GM21447 (cell line): ENCODE data around the gene TRIO.

Experiments
- ATAC-seq: cut with Tn5 transposase; IDR thresholded peaks from one replicate; pipeline ENCODE4 v1.9.1; 2021; ENCODE audit not compliant: unreplicated experiment

The TRIO gene

DNA sequence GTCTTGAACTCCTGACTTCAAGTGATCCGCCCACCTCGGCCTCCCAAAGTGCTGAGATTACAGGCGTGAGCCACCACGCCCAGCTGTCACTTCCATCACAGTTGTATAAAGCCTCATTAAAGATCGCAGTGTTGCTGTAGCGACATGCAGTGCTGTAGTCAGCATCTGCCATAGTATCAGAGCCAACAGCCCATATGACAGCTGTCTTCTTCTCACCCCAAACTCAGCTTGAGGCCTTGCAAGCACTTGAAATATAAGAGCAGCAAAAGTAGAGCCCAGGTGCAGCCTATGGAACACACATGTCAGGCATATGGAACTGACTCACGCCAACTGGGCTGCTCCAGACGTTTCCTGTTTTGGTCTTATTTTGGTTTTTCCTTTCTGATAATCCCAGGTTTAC lies 167.8 kb downstream of the TRIO start:
- ATAC-seq, result no peak

DNA sequence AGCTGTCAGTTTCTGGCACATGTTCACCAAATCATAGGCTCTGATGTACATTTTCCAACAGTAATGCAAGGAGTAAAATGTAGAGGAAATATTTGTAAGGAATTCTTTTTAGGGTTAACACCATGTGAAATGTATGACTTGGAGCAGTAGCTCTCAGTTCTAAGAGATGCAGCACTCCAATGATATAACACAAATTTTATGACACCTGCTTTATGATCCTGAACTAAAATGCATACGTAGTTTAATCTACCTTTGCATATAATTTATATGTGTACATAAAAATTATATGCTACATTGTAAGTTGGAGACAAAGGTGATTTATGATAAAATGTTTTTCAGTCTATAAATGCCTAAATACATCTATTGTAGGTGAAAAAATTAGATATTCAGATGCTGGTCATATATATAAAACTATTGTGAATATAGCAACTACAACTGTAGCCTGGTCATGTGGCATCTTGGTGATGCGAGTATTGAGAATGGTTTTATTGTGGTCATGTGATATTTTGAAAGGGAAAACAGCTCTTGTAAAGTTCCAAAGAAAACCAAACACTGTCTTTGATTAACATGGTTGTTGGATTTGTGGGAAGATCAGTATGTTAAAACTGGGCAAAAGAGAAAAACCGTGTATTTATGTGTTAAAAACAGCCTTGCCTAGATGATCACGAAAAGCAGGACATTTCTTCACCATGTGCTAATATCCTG lies 171.0 kb downstream of the TRIO start:
- no peak for ATAC-seq

DNA sequence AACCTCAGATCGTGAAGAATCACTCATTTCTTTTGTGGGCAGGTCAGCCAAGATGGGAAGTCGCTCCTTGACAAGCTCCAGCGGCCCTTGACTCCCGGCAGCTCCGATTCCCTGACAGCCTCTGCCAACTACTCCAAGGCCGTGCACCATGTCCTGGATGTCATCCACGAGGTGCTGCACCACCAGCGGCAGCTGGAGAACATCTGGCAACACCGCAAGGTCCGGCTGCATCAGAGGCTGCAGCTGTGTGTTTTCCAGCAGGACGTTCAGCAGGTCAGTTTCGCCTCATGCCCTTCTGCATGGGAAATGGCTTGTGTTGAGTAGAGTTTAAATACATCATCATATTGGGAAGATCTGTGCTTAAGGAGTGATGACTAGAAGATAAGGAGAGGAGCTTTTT lies 173.3 kb downstream of the TRIO start:
- ATAC-seq, result no peak

DNA sequence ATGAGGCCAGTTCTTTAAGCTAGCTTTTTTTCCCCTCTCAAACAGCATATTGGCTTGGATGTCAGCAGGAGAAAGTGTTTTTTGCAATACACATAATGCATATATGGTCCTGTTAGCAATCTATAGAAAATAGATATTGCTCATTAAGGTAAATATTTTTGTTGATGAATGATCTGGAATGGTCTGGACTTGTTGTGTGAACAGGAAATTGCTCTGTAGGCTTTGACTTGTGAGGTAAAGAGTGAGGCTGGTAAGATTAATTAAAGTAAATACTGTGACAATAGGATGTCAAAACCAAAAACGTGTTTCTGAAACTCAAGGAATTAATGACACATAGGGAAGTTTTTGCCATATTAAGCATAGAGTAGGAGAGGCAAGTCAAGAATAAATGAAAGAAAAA lies 176.0 kb downstream of the TRIO start:
- no peak for ATAC-seq

DNA sequence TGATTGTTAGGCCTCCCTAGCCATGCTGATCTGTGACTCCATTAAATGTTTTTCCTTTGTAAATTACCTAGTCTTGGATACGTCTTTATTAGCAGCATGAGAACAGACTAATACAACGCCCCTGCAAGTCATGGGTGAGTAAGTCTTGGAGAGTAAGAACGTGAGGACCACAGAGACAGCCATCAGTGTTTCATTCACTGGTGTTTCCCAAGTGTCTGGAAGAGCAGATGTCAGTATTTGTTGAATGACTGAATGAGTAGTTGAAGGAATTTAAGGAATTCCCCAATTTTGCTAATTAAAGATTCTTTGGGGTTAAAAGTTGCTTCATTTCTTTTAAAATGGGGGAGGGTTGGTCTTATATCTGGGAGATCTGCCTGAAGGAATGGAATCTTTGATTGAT lies 178.8 kb downstream of the TRIO start:
- ATAC-seq, result no peak

DNA sequence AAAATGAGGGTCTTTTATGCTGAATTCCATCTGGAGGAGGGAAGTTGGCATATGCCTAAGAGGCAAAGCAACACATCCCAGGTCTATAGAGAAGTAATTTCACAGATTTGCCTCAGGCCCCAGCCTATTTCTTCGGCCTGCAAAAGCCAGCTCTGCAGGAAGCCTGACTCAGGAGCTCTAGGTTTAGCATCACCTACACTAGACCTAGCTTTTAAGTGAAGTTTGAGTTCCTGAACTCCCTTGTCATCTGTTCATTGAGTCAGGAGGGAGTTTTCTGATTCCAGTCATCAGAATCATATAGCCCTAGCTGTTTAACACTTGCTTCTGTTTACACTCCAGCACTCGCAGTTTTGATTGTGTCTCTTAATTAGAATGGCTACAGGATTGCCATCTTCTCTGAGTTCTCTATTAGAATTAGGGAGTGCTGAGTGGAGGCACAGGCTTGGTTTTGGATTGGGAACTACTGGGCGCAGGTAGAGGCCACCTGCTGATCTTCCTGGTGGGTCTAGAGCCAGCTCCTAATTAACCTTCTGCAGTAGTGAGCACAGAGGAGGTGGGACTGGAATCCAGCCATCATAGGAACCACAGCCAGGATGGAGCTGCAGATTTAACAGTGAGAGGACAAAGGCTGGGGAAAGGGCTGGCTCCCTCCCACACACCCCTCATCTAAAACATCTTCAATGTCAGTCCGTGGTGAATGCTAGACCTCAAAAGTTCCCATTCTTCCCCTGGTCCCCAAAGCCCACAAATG lies 179.5 kb downstream of the TRIO start:
- ATAC-seq, result no peak

DNA sequence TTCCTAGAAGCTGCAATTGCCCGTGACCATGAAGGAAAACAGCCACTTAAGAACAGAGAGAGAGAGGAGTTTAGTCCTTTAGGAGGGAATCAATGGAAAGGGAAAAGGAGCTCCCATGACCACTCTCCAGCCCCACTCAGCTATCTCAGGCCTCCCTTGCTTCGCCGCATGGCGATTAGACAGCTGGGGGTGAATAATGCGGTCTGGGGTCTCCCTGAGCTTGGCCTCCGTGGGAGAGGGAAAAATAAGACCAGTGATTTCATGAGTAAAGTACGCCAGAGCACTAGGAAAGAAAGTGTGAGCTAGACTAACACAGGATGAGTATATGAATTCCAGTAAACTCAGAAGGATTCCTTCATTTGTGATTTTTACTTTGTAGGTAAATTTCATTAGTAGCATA lies 180.3 kb downstream of the TRIO start:
- ATAC-seq, result no peak

DNA sequence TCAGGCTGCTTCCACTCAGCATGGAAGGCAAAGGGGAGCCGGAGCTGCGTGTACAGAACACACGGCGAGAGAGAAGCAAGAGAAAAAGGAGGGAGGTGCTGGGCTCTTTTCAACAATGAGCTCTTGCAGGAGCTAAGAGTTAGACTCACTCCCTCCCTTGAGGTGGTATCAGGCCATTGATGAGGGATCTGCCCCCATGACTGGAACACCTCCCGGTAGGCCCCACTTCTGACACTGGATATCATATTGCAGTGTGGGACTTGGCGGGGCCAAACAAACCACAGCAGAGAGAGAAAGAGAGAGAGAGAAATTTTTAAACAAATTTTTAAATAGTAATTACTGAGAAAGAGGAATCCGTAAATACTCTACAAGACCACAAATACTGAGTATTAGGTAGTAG lies 182.2 kb downstream of the TRIO start:
- ATAC-seq, result no peak

DNA sequence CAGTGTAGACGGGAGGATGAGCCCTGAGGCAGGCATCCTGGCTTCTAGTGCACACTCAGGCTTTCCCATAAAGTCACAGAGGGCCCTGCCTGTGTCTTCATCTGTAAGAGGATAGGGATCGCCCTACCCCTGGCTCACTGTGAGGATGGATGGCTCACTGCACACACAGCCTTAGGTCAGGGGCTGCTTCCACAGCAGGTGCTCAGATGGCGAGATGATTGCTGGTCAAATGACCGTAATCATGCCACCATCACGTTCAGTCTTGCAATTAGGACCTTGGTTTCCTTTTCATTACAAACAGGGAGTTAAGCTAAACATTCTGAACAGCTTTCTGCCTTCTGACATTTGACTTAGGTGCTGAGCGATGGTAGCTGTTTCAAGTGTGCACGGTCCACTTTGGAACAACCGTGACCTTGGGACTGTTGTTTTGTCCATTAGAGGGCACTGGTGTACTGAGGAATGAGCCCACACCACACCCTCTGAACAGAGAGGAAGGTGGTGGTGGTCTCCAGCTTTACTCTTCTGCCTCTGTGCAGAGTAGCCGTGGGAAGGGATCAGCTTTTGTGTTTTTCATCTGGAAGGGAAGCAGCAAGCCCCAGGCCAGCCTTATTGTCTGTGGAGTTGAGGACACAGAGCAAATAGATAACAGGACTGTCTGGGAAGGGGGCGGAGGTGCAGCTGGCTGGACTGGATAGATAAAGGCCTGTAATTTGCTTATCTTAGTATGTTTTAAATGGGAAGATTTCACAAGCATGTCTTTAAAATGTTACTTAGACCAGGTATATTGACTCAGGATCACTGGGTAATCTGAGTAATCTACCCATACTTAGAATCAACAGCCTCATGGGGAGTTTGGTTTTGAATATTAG lies 183.1 kb downstream of the TRIO start:
- ATAC-seq, result no peak

DNA sequence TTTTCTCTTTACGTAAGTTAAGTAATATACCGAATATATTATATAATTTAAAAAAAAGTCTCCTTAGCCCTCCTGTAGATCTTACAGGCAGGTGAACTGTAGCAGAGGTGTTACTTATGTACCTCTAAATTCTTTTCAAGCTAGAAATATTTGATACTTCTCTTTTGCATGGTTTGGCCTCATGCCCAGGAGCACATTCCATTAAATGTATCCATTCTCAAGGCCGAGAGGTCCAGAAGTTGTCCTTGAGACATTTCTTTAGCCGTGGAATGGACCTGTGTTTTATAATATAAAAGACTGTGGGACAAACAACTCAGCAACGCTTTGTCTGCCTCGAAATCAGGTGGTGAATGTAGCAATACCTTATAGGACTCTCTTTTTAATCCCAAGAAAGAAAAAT lies 184.5 kb downstream of the TRIO start:
- no peak for ATAC-seq

DNA sequence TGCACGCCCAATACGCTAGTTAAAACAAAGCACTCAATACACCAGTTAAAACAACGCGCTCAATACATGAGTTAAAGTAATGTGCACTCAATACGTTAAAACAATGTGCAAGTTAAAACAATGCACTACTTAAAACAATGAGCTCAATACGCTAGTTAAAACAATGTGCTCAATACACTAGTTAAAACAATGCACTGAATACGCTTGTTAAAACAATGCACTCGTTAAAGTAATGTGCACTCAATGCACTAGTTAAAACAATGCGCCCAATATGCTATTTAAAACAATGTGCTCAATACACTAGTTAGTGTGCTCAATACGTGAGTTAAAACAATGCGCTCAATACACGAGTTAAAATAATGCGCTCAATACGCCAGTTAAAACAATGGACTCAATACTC lies 185.0 kb downstream of the TRIO start:
- ATAC-seq, result no peak

DNA sequence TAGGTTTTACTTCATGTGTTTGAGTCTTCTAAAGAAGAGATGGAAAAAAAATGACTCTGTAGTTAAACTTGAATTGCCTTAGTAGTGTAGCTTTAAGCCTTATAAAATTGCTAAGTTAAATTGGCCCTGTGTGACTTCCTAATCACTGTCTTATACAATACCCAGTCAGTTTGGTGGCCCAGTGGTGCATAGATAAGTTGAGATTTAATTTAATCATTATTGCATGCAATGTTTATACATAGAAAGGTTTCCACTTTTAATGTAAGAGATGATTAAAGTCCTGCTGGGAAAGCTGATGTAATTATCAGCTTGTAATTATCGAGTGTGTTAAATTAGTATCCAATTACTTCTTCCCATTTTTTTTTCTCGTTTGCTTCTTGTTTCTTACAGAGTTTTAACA lies 187.1 kb downstream of the TRIO start:
- no peak for ATAC-seq

DNA sequence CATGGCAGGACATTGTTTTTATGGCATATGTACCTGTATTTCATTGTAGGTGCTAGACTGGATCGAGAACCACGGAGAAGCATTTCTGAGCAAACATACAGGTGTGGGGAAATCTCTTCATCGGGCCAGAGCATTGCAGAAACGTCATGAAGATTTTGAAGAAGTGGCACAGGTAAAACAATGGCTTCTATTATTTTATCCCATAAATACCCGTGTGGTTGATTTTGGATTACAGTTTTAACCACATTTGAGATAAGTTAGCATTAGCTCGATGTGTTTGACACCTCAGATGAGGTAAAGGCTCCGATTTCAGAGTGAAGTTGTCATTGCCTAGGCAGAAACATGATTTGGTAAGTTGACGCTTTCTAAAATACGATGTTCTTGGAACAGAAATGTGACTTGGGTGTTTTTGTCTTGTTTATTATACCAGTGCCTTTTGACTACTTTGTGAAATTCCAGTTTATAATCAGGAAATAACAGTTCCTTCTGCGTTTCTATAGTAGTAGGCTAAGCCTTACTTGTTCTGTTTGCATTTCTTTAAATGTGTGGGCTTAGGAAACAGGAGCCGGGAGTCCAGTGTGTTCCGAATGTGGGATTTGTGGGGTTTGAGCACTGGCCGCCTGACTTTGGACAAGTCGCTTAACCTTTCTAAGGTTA lies 187.7 kb downstream of the TRIO start:
- ATAC-seq, result no peak

DNA sequence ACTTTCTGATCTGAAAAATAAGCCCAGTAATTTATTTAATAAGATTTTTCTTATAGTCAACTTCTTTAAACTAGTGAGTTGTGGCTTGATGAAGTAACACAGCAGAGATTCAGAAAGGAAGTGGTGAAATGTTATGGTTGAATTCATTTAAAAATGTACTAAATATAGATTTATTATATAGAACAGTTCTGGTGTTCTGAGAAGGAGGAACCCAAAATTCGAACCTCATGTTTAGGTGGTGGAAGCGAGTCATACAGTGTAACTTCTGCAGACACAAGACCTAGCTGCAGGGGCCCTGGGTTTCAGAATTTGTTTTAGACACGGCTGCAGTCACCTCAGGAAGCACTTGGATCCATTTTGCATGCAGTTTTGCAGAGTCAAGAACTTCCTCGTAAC lies 188.2 kb downstream of the TRIO start:
- ATAC-seq, result peak; percentile 60

DNA sequence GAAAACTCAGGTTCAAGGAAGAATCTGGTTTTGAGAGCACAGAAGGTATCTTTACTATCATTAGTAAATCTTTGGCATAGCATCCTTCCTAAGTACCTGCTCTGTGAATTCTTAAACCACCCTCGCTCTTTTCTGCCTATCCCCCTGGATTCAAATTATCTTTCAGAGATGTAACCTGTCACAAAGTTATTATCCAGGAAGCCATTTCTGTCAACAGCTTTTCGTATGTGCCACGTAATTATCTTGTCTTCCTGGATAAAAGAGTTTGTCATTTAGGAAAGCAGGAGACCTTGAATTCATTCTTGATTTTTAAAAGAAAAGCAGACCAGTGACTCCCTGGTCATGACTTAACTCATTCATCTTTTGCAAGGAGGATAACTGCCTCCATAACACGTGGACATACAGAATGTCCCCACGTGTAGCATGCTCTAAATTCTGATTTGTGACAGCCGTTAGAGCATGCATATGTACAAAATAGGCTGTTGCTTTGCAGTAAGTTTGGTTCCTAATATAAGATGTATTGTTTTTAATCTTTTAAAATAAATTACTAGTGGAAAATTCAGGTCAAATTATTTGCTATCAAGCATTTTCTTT lies 189.0 kb downstream of the TRIO start:
- ATAC-seq, result no peak

DNA sequence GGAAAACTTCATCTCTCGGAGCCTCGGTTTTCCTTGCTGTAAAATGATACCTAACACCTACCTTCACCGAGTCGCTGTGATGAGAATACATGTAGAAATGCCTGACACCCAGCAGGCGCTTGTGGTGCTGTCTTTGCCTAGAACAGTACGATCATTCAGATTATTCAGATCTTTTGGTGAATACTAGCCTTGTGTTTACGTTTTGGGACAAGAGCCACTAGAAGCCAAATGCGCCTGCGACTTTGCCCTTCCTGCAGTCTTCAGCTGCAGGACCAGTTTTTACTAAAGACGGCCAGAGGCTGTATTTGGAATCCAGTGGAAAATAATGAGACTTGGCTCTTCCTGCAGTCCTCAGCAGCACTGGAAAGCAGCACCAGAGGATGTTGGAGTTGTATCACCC lies 189.6 kb downstream of the TRIO start:
- ATAC-seq, result no peak

DNA sequence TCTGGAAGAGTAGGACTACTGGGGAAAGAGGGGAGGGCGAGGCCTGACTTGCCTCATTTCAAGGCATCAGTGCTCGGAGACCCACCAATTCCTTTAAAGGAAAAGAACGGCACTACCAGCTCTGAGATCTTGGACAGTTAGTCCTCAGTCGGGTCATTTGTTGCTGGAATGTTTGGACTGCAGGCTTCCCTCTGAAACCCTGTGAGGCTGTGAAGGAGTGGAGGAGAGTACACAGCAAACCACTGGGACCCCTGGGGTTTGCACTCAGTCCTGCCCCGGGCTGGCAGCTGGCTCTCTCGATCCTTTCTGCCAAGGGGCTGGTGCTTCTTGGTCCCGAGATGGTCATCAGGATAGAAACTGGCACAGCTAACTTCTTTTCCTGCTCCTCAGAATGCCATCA lies 194.5 kb downstream of the TRIO start:
- no peak for ATAC-seq

DNA sequence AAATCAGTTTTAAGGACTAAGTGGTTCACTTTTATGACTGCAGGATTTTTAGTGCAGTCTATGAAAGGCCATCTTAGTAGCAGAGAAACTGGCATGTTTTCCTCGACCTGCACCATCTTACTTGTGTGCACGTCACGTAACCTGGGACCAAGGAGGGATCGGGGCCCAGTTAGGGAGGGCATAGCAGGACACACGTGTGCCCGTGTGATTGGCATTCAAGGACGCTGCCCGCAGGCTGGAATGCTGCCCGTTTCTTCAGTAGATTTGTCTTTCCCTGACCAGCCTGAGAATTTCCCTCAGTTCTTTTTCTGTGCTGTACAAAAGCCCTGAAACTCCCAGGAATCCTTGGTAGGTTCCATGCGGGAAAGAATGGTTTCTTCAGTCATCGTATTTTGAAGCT lies 196.3 kb downstream of the TRIO start:
- no peak for ATAC-seq

DNA sequence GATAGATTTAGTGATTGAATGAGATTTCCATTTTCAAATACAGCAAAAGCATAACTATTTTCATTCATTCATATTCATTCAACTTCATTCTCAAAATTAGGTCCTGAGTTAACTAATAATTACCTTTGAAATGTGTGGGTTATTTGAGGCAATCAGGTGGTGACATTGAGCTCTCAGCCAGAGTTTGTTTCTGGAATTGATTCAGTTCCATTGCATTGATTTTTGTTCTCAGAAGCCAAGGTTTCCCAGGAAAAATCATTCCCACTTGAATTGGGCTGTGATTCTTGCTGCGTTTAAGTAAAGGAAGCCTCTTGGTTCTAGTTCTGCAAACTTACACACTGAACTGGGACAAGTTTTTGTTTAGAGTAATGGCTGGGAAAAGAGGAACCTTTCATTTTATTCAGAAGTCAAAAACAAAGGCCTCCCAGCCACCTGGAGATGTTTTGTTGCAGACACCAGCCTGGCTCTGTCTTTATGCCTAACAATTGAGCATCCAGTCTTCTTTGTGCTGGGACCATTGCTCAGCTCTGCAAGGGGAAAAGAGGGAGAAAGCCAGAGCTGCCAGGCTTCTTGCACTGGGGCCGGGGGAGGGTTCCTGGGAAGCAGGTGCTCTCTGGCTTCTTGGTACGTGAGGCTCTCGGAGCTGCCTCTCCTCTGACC lies 198.6 kb downstream of the TRIO start:
- ATAC-seq, result peak; percentile 16

DNA sequence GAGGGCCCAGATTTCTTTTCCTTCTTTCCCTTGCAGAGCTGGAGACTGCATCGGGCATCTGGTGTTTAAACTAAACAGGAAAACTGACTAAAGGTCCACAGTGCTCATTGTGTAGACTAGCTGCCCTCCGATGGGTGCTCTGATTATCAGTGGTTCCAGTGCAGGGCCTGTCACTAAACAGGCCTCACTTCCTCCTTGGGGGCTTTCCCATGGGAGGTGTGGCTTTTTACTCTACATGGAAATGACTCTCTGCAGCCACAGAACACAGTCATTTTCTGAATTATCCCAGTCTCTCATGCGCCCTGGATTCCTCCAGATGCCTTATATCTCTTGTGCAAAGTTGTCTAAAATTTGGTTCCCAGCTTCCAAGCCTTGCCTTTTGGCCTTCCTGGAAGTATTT lies 199.2 kb downstream of the TRIO start:
- ATAC-seq, result peak; percentile 89
